HG02885 (cell line): ENCODE measurements around the gene DCUN1D5.

Experiments used
- ATAC-seq: cut with Tn5 transposase; IDR thresholded peaks from one replicate; pipeline ENCODE4 v1.9.1; 2021; ENCODE audit warnings: mild to moderate bottlenecking; ENCODE audit not compliant: unreplicated experiment, poor library complexity

The DCUN1D5 gene

GRCh38 chr11:103061656-103062055 lies 30.3 kb downstream of the DCUN1D5 start:
- ATAC-seq = no peak

- peak; percentile 80 for ATAC-seq
Measured at GRCh38 chr11:103055221-103055890, 36.6 kb downstream of the DCUN1D5 start.

GRCh38 chr11:103053997-103054396 lies 38.0 kb downstream of the DCUN1D5 start:
- no peak for ATAC-seq

GRCh38 chr11:103051981-103052380 lies 40.0 kb downstream of the DCUN1D5 start:
- ATAC-seq = no peak

GRCh38 chr11:103051151-103051801 lies 40.7 kb downstream of the DCUN1D5 start:
- no peak for ATAC-seq

GRCh38 chr11:103050351-103050750 lies 41.6 kb downstream of the DCUN1D5 start:
- no peak for ATAC-seq

GRCh38 chr11:103047837-103048236 lies 44.1 kb downstream of the DCUN1D5 start:
- ATAC-seq = no peak

GRCh38 chr11:103043826-103044678 lies 47.9 kb downstream of the DCUN1D5 start:
- no peak for ATAC-seq

- ATAC-seq = no peak
Measured at GRCh38 chr11:103042161-103042560, 49.8 kb downstream of the DCUN1D5 start.

GRCh38 chr11:103035791-103036434 lies 56.0 kb downstream of the DCUN1D5 start:
- ATAC-seq = peak; percentile 98

GRCh38 chr11:103035216-103035615 lies 56.7 kb downstream of the DCUN1D5 start:
- no peak for ATAC-seq

GRCh38 chr11:103031834-103032233 lies 60.1 kb downstream of the DCUN1D5 start:
- ATAC-seq = no peak

GRCh38 chr11:103029401-103029800 lies 62.6 kb downstream of the DCUN1D5 start:
- no peak for ATAC-seq

GRCh38 chr11:103028304-103029020 lies 63.5 kb downstream of the DCUN1D5 start:
- peak; percentile 99 for ATAC-seq

GRCh38 chr11:103024086-103024485 lies 67.9 kb downstream of the DCUN1D5 start:
- ATAC-seq = no peak

GRCh38 chr11:103016031-103016430 lies 75.9 kb downstream of the DCUN1D5 start:
- ATAC-seq = no peak

- no peak for ATAC-seq
Measured at GRCh38 chr11:103013421-103013820, 78.5 kb downstream of the DCUN1D5 start.
